ENCODE results near the gene ATP5F1D. TPM values are rescaled to one million over a fixed set of nuclear protein-coding genes. Genes with fewer than 3 reads are reported as not detected.

ATP5F1D gene
- total RNA-seq, 1 experiment from 2014 or later: 37.0 TPM

DNA sequence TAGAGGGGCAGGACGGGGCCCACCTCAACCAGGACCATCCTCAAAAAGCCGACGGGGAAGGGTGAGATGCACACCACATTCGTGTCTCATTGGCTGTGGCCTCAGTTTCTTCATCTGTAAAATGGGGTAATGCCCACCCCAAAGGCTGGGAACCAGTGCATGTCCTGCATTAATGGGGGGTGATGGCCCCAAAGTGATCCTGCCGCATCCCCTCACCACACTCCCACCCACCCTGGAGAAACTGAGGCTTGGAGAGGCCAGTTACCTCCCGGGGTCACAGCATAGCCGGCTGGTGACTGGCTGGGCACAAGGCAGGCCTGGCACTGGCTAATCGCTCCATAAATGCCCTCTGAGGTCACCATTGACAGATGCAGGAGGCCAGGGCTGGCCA is 6.2 kb downstream of the ATP5F1D start:
- no peak for DNase-seq (ENCODE audit: low spot score)

DNA sequence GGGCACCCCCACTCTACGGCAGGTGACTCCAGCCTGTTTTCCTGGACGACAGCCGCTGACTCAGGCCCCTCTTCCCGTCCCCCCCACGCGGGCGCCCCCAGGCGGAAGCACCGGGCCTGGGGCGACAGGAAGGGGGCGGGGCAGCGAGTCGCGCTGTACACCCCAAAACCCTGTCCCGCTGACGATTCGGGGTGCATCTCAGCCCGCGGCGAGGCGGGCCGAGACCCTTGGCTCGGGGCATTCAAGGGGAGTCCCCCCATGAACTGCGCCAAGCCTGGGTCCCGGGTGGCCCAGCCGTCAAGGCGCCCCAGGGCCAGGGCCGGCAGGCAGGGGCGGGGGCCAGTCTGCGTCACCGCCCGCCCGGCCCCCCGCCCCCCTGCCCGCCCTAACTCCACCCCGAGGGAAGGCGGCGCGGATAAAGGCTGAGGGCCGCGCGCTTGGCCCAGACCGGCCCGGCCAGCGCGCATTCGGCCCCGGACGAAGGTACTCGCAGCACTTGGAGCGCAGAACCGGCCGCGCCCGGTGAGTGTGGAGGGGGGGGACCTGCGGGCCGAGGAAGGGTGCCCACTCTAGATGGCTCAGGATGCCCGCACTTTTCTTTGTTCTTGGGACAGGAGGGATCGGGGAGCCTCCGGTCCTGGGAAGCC is 6.7 kb downstream of the ATP5F1D start, which contains the start of gene MIDN:
Gene MIDN (plus strand): TSS at position 445 of the 647 bp plus-strand sequence. CDS start 1,714 bp downstream, outside the sequence.
- DNase-seq (ENCODE audit: low spot score): peak; percentile 51

DNA sequence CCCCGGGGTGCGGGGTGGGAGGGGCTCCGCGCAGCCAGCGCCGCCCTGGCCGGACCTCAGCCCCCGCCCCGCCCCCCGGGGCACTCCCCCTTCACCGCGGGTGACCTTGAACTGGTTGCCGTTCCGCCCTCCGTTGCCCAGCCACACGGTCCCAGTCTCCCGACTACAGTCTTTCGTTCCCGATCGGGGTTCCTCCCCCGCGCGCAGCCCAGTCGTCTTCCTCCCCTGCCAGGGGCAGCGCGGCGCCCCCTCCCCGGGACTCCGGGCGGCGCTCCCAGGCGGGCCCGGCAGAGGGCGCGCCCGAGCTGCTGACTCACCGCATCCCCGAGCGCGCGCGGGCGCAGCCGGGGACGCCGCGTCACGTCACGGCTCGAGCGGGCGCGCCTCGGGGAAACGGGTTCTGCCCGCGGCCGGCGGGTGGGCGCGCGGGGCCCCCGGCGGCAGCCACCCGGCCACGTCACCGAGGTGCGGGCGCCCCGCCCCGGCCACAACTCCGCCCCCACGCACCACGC is 7.3 kb downstream of the ATP5F1D start:
- peak; percentile 77 for DNase-seq (ENCODE audit: low spot score)

DNA sequence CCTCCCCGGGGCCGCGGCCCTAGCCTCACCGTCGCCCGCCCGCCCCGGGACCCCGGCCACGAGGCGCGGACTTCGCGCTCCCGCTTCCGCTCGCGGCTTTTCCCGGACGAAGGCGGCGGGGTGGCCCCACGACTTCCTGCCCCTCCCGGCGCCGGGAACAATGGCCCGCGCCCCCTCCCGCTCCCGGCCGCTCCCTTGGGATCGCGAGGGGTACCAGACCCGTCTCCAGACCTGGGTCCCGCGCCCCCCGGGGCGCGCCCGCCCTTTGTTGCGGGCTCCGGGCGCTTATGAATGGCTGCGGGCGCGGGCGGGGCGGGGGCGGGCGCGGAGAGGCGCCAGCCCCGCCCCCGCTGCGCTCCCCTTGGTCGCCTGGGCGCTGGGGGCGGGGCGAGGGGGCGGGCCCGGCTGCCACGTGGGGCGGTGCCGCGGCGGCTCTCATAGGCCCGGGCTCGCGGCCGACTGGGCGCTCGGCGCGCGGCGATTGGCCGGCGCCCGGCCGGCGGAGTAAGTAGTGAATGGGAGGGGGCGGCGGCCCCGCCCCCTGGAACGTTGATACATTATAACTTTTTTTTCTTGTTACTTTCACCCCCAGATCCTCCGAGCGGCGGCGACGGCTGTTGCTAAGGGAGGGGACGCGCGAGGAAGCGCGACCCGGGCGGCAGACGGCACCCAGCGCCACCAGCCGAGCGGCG is 7.9 kb downstream of the ATP5F1D start:
- DNase-seq (ENCODE audit: low spot score): peak; percentile 90

DNA sequence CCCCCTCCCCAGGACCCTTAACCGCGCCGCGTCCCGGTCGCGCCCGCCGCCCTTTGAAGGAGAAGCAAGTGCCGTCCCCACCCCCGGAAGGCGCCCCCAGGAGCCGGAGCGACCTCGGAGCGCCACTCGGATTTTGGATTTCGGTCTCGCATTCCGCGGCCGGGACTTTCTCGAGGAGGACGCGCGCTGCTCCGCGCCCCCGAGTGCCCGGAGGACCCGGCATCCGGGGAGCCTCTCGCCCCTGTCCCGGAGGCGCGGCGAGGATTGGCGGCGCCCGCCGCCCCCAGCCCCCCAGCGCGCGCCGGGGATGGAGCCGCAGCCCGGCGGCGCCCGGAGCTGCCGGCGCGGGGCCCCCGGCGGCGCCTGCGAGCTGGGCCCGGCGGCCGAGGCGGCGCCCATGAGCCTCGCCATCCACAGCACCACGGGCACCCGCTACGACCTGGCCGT is 8.5 kb downstream of the ATP5F1D start:
- DNase-seq (ENCODE audit: low spot score): no peak

DNA sequence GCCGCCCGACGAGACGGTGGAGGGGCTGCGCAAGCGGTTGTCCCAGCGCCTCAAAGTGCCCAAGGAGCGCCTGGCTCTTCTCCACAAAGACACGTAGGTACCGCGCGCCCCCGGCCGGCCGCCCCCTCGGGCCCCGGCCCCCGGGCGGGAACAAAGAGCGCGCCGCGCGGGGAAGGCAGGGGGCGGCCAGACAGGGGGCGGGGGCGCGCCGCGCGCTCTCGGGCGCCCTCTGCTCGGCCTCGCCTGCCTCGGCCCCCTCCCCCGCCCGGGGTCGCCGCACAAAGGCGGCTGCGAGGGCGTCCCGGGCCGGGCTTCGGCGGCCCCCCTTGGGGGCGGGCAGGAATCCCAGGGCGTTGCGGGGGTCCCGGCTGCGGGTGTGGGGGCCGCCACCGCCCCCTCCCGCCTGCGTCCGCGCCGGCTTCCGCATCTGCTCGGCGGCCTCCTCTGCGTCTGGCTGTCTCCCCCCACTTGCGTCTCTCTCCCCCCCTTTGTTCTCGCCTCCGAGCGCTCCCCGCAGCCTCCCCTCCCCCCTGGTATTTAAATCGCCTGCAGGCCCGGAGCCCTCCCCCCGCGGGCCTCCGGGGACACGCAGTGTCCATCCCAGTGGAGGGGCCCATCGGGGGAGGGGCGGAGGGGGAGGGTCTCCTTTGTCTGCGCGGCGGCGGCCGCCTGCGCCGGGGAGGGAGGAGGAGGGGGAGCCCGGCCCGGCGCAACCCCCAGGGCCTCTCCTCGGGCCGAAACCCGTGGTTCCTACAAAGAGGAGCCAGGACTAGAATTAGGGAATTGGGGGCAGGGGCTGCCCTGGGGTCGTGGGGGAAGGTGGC is 9.1 kb downstream of the ATP5F1D start:
- DNase-seq (ENCODE audit: low spot score): peak; percentile 71

DNA sequence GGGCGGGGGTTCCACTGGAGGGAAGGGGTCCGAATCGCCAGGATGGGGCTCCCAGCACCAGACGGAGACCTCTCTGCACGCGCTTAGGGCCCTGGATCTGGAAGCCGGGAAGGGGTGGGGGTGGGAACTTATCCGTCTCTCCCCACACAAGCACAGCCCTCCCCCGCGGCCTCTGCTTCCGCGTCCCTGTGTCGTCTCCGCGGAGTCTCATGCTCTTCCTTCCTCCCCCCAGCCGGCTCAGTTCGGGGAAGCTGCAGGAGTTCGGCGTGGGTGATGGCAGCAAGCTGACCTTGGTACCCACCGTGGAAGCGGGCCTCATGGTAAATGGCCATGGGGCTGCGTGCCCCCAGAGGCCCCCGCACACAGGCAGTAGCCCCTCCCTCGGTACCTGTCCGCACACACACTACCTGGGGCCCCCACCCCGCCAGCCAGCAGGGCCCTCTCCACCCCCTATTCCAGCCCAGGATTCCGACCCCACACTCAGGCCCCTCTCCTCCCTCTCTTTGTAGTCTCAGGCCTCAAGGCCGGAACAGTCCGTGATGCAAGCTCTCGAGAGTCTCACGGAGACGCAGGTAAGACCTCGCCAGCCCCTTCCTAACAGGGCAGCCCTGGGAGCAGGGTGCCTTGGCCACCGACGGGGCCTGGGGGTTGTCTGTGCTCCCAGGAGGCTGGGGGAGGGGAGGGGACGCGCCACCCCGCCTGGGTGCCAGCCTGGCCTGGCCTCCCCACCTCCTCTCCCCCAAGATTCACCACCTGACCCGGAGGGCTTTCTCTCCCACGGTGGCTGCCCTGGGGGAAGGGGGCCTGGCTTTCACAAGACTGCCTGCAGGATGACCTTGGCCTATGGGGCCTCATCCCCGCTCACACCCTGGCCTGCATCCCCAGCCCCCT is 10.0 kb downstream of the ATP5F1D start:
- peak; percentile 51 for DNase-seq (ENCODE audit: low spot score)

DNA sequence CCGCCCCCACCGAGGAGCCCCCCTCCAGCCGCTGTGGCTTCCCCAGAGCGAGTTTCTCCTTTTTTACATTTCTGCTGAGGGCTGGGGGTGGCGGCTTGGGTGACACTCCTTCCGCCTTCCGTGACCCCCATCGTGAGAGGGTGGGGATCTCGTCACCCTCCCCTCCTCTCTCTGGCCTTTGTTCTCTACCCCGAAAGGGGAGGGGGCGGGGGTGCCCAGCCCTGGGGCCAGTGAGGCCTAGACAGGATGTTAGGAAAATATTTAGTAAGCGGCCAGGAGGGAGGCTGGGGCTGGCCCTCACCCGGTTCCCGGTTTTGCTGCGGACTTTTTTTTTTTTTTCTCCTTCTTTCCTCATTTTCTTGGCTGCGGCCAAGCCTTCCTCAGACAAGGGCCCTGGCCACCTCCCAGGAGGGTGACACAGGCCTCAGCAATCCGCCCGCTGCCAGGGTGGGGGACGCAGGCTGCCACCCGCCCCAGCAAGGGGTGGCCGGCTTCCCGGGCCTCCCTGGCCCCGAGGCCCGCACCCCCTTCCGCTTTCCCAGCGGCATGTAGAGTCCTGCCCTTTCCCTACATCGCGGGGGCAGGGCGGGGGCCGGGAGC is 10.8 kb downstream of the ATP5F1D start:
- peak; percentile 86 for DNase-seq (ENCODE audit: low spot score)

DNA sequence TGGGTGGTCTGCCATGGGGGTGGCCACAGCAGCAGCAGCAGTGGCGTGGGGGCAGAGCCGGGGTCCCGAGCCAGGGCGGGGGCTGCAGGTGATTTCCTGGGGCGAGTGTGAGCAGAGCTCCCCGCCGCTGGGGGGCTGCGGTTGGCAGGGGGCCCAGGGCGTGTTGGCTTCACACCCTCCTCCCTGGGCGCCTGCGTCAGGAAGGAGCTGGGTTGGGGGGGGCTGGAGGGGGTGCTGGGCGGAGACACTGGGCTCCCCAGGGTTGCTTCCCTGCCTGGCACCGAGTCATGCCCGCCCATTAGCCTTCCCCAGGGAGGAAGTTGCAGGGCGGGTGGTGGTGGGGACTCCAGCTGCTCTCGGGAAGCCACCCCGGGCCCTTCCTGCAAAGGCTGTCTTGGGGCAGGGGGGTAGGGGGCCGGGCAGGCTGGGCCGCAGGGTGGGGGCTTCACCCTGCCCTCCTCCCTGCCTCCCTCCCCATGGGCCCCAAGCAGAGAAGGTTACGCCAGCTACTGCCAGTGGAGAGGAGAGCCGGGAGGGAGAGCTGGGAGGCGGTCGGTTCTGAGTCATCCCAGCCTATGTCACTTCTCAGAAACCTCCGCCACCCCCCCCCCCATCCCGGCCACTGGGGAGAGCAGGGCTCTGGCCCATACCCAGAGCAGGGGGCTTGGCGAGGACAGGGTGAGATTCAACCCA is 11.4 kb downstream of the ATP5F1D start:
- DNase-seq (ENCODE audit: low spot score): peak; percentile 96

DNA sequence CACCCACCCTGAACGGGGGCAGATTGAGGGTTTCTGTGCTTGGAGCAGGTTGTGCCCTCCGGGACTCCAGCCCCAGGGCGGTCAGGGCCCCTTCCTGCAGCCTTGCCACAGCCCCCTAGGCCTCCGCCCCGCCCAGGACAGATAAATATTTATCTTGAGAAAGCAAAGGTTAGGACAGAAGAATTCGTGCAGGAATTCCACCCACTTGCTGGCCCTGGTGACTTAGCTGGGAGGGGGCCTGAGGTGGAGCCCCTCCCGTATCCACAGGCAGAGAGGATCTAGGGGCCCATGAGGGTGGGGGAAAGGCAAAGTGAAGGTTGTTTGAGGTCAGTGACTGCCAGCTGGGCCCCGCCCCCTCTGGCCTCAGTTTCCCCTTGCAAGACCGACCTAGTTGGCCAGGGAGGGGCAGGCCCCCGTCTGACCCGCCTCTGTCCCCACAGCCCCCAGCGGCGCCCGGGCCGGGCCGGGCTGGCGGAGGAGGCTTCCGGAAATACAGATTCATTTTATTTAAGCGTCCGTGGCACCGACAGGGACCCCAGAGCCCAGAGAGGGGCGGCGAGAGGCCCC is 12.0 kb downstream of the ATP5F1D start:
- peak; percentile 82 for DNase-seq (ENCODE audit: low spot score)

DNA sequence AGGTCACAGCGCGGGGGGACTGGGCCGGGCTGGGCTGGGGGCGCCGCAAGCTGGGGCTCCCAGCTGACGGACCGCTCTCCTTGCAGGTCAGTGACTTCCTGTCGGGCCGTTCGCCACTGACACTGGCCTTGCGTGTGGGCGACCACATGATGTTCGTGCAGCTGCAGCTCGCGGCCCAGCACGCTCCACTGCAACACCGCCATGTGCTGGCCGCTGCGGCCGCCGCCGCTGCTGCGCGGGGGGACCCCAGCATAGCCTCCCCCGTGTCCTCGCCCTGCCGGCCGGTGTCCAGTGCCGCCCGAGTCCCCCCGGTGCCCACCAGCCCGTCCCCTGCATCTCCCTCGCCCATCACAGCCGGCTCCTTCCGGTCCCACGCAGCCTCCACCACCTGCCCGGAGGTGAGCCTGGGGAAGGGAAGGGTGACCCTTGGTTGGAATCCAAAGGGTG is 12.6 kb downstream of the ATP5F1D start:
- no peak for DNase-seq (ENCODE audit: low spot score)

DNA sequence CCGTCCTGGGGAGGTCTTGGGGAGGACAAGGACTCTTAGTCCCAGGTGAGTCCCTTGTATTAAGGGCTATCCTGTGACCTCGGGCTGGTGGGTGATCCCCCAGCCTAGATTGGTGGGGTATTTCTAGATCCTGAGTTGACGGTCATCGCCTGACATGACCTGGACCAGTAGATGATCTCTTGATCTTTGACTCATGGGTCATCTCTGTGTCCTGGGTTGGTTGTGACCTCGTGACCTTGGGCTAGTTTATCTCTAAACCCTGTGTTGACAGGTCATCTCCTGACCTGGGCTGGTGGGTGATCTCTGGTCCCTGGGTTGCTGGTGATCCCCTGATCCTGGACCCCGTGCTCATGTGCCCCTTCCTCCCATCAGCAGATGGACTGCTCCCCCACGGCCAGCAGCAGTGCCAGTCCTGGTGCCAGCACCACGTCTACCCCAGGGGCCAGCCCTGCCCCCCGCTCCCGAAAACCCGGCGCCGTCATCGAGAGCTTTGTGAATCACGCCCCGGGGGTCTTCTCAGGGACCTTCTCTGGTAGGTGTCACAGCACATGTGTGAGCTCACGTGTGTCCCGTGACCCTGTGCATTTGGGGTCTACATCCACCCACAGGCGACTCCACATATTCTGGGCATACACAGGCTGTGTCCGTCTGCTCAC is 13.1 kb downstream of the ATP5F1D start:
- DNase-seq (ENCODE audit: low spot score): no peak

DNA sequence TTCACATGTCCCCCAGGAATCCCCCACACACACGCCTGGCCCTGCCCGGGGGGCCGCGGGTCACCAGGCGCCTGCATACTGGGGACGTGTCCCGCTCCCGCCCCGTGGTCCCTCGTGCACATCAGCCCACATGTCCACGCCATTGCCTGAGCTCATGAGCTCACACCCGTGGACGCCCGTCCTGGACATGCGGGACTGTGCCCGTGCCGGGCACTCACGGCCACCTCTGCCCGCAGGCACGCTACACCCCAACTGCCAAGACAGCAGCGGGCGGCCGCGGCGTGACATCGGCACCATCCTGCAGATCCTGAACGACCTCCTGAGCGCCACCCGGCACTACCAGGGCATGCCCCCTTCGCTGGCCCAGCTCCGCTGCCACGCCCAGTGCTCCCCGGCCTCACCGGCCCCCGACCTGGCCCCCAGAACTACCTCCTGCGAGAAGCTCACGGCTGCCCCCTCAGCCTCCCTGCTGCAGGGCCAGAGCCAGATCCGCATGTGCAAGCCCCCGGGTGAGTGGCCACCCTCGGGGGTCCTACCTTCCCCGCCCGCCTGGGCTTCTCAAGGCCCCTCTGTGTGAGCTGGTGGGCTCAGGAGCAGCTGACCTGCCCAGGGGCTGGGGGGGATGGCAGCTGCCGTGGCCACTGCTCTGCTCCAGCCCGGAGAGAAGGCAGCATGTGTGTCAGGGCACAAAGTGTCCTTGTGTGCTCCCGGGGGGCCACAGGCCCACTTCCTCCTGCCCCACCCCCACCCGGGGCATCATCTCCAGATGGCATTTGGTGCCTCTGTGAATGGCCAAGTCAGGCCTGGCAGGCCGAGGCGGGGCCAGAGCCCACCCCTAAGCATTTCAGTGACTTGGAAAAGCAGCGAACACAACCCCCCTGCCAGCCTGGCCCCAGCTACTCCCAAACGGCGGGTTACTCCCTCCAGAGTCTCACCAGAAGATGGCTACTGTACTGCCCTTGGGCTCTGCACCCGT is 13.9 kb downstream of the ATP5F1D start:
- no peak for DNase-seq (ENCODE audit: low spot score)

DNA sequence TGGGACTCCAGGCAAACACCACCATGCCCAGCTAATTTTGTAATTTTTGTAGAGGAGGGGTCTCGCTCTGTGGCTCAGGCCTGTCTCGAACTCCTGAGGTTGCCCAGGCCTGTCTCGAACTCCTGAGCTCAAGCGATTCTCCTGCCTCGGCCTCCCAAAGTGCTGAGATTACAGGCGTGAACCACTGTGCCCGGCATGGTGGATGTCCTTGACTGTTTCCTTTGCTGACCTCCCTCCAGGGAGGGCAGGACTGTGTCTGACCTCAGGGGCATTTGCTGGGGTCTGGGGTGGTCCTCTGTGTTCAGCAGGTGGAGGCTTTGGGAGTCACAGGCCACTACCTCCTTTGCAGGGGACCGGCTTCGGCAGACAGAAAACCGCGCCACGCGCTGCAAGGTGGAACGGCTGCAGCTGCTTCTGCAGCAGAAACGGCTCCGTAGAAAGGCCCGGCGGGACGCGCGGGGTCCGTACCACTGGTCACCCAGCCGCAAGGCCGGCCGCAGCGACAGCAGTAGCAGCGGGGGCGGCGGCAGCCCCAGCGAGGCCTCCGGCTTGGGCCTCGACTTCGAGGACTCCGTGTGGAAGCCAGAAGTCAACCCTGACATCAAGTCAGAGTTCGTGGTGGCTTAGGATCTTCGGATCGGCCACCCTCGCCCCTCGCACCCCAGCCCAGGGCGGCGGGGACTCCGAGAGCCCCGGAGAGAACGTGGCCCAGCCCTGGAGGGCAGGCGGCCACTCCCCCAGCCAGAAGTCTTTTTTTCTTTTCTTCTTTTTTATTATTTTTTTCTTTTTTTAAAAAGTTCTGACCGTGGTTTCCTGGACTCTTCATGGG is 15.3 kb downstream of the ATP5F1D start:
- DNase-seq (ENCODE audit: low spot score): no peak

DNA sequence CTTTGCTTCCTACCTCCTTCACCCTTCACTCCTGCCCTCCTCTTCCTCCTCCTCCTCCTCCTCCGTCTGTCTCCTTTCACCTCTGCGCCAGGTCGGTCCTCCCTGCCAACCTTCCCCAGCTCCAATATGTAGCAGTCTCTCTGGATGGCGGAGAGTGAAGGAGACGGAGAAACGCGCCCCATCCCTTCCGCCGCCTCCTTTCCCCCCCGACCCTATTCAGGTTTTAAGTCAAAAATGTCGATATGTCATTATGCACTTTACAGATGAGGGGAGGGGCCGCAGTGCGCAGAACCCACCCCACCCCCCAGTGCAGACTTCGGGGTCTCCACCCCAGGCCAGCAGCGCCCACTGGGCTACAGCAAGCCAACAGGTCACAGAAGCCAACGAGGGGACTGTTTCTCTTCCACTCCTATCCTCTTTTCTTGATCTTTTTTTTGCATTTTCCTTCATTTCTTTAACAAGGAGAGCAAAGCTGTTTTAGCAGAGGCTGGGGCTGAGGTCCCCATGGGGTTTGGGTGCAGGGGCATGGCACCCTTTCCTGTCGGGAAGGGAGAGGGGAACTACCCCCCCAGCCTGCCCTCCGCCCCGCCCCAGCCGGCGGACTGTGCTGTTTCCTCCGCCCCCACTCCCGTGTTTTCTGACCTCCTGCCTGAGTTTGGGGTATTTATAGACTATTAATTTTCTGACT is 16.1 kb downstream of the ATP5F1D start:
- no peak for DNase-seq (ENCODE audit: low spot score)

DNA sequence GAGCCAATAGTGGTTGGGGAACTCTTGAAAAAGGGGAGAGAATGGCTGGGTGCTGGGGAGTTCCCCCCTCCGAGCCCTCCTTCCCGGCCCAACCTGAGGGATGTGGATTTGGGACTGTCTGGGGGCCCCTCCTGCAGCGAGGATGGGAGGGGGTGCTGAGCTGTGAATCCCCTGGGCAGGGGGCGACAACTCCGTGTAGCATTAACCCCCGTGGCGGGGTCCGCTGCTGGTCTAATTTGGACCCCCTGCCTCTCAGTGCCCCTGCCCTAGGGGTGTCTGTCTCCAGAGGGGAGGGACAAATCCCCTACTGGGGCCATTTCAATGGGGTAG is 16.6 kb downstream of the ATP5F1D start:
- DNase-seq (ENCODE audit: low spot score): no peak
